NOMO-1 (cell line): ENCODE measurements around the gene TAX1BP1.

Source experiments
- DNase-seq, 2 experiments: peaks; one replicate each; lab custom pipeline; 2025; ENCODE audit not compliant: unreplicated experiment in 2 of 2; lab: John Stamatoyannopoulos, UW

TAX1BP1 gene

DNA sequence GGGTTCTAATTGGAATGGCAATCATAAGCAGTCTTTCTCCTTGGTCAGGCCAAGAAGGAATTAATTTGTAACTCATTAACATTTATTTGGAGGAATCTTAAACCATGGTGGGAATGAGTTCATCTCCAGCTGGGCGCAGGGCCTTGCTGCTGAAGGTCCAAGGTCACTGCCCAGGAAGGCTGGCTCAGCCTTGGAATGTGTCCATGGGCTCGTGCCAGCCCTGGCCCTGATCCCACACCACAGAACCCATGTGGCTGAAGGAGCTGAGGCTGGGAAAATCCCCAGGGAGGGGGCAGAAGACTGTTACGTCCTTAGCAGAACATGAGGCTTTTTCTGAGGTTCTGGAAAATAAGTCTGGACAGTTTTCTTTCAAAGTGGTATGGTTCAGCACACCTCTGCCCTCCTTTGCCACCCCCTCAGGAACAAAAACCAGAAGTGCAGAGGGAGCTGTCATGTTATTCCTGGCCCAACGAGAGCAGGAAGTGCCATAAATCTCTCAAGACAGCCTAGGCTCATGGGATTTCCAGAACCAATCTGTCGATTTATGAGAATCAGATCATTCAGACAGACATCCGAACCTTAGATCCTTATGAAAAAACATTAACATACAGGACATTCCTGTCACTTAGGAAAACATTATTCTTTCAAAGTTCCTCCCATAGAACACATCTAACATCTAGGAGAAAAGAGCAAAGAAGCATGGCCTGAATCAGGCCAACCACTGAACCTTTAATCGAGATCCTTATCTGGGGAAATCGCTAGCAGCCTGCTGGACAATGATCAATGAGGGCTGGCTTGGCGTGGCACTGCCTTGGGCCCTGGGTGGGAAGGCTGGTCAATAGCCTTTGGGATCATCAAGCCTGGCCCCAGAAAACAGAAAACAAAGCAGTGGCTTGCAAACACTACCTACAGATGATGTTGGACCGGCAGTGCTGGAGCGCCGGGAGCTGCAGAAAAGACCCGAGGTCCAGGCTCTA lies 134.3 kb downstream of the TAX1BP1 start:
- DNase-seq, result no peak

DNA sequence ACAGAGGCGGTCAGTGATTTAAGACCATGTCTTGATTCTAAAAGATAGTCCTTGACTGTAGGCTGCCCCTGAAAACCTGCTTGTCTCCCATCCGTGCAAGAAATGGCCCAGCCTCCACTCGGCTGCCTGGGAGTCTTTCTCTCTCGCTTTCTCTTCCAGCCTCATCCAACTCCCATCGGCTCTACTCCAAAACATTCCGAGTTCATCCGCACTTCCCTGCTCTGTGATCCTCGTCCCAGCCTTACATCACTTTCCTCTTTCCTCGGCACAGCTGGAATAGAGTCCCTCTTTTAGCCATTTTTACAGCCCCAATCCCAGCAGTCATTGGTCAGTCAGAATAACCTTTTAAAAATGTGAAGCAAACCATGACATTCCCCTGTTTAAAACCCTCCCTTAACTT lies 135.1 kb downstream of the TAX1BP1 start:
- no peak for DNase-seq

GRCh38 chr7:27875832-27876231 lies 135.9 kb downstream of the TAX1BP1 start:
- no peak for DNase-seq

GRCh38 chr7:27876756-27877155 lies 136.8 kb downstream of the TAX1BP1 start:
- no peak for DNase-seq
